Measurements from ENCODE around the gene GPR108.

The GPR108 gene

GRCh38 chr19:6730941-6731670 is 6.3 kb downstream of the GPR108 start (continued):
- TF ChIP-seq REST (tag by site-specific recombination; IDR thresholded peaks at IDR 0.05) = no peak
- no peak for TF ChIP-seq SALL2 (tag by site-specific recombination; IDR thresholded peaks at IDR 0.05; ENCODE audit: borderline replicate concordance)
- no peak for TF ChIP-seq EGR2 (tag by site-specific recombination; IDR thresholded peaks at IDR 0.05; ENCODE audit: low read depth)
- TF ChIP-seq ZNF311 (tag by site-specific recombination; IDR thresholded peaks at IDR 0.05; ENCODE audit: borderline replicate concordance) = no peak
- no peak for TF ChIP-seq ZBTB21 (tag by site-specific recombination; IDR thresholded peaks at IDR 0.05)
- TF ChIP-seq ZNF596 (tag by site-specific recombination; IDR thresholded peaks at IDR 0.05) = no peak
- TF ChIP-seq ZNF610 (tag by site-specific recombination; IDR thresholded peaks at IDR 0.05; ENCODE audit: borderline replicate concordance) = no peak
- TF ChIP-seq ZSCAN4 (tag by site-specific recombination; IDR thresholded peaks at IDR 0.05) = no peak
- TF ChIP-seq ZNF621 (tag by site-specific recombination; IDR thresholded peaks at IDR 0.05) = no peak

GRCh38 chr19:6730153-6730804 is 7.1 kb downstream of the GPR108 start:
- H3K4me3 ChIP-seq (ENCODE audit: low read depth, low read length) = no peak overlapping the region
- H3K36me3 ChIP-seq (ENCODE audit: control insufficient read depth in 2 of 2, insufficient read depth in 1 of 2, low read length in 2 of 2) = peaks cover 0 to 23% of the 10 kb centered on the region in 2 experiments; a peak in 2 of 3 replicates
- H3K4me1 ChIP-seq (ENCODE audit: control insufficient read depth, insufficient read depth, low read length) = no peaks in the 10 kb centered on the region
- ChIA-PET POLR2A (no interaction called here), CTCF (interaction anchor here (0.6 to 1.5 kb wide), 3 partner anchors 133 to 241 kb away, joined by 3 to 4 read pairs (median 3); no protein-coding TSS in a partner anchor)
- no peaks in the 10 kb centered on the region for H3K9me3 ChIP-seq (ENCODE audit: control insufficient read depth, insufficient read depth, low read depth, low read length)
- H3K27ac ChIP-seq (ENCODE audit: extremely low read depth, low read depth, low read length) = no peak overlapping the region
- TF ChIP-seq KLF1 (tag by site-specific recombination; IDR thresholded peaks at IDR 0.05) = peak; percentile 86
- peak; percentile 45 for TF ChIP-seq SP2 (tag by site-specific recombination; IDR thresholded peaks at IDR 0.05)
- no peak for TF ChIP-seq SALL2 (tag by site-specific recombination; IDR thresholded peaks at IDR 0.05; ENCODE audit: borderline replicate concordance)
- peak; percentile 47; the same call in 1 of the 2 replicates for TF ChIP-seq KLF8 (tag by site-specific recombination; IDR thresholded peaks at IDR 0.05)
- TF ChIP-seq ZFHX2 (tag by site-specific recombination; conservative IDR thresholded peaks at IDR 0.05) = peak; percentile 71
- peak; percentile 83 for TF ChIP-seq EGR2 (tag by site-specific recombination; IDR thresholded peaks at IDR 0.05; ENCODE audit: low read depth)

- Histone ChIP-seq H3K4me1 (ENCODE audit: control insufficient read depth, insufficient read depth, low read length) (no peaks in the 10 kb centered on the region), H3K36me3 (ENCODE audit: control insufficient read depth in 2 of 2, insufficient read depth in 1 of 2, low read length in 2 of 2) (peaks cover 0 to 23% of the 10 kb centered on the region in 2 experiments; a peak in 2 of 3 replicates), H3K27ac (ENCODE audit: extremely low read depth, low read depth, low read length) (no peak overlapping the region), H3K9me3 (ENCODE audit: control insufficient read depth, insufficient read depth, low read depth, low read length) (no peaks in the 10 kb centered on the region), H3K4me3 (ENCODE audit: low read depth, low read length) (no peak overlapping the region)
- ChIA-PET POLR2A (no interaction called here), CTCF (interaction anchor here (0.6 to 1.8 kb wide), 4 partner anchors 133 to 240 kb away, joined by 3 to 4 read pairs (median 4); no protein-coding TSS in a partner anchor)
- no peak for TF ChIP-seq GLI4 (tag by site-specific recombination; IDR thresholded peaks at IDR 0.05)
- no peak for TF ChIP-seq ZNF202 (tag by site-specific recombination; IDR thresholded peaks at IDR 0.05; ENCODE audit: borderline replicate concordance)
- no peak for TF ChIP-seq ZNF660 (tag by site-specific recombination; IDR thresholded peaks at IDR 0.05)
- TF ChIP-seq ZNF610 (tag by site-specific recombination; IDR thresholded peaks at IDR 0.05; ENCODE audit: borderline replicate concordance) = no peak
- no peak for TF ChIP-seq ZNF132 (tag by site-specific recombination; IDR thresholded peaks at IDR 0.05; ENCODE audit: borderline replicate concordance)
- no peak for TF ChIP-seq ZNF239 (tag by site-specific recombination; IDR thresholded peaks at IDR 0.05)
- no peak for TF ChIP-seq ZSCAN16 (tag by site-specific recombination; IDR thresholded peaks at IDR 0.05)
- no peak for TF ChIP-seq RBAK (tag by site-specific recombination; IDR thresholded peaks at IDR 0.05)
- TF ChIP-seq ZBTB49 (tag by site-specific recombination; IDR thresholded peaks at IDR 0.05; ENCODE audit: low read depth) = no peak
- TF ChIP-seq ZNF223 (tag by site-specific recombination; IDR thresholded peaks at IDR 0.05) = no peak
Observed at GRCh38 chr19:6729573-6730152, 7.7 kb downstream of the GPR108 start.

All from HEK293 (cell line).